ENCODE data around the gene KDM8. TPM values are rescaled to one million over a fixed set of nuclear protein-coding genes. Genes with fewer than 3 reads are reported as not detected.

The KDM8 gene
- total and polyA plus RNA-seq, 9 of the 15 experiments (the other 6 are each of a cell fraction or from before 2014, with no cell fraction given) = 0.61 to 9.1 (median 5.4) TPM

GRCh38 chr16:27234603-27235002, 31.3 kb downstream of the KDM8 start:
- no peak overlapping the region for H3K4me3 ChIP-seq
- no peak overlapping the region for H2AFZ ChIP-seq (ENCODE audit: low read depth, low read length)
- in situ Hi-C loops (cut with MboI) (loop anchor here (5.0 kb wide), 1 partner anchor 138 kb away; no protein-coding TSS in a partner anchor), intact Hi-C loops (cut with micrococcal nuclease) (loop anchor here (1.0 to 2.0 kb wide), 4 partner anchors 34 to 222 kb away; partner anchors contain the start of gene NSMCE1)
- BruUV-seq (replicated peaks) = no TSS peak
- no peaks in the 10 kb centered on the region for H3K79me2 ChIP-seq (ENCODE audit: control insufficient read depth, insufficient read depth, low read length)
- no peak overlapping the region for H3K4me2 ChIP-seq (ENCODE audit: insufficient read depth, low read length)
- no peak for ATAC-seq
- ChIA-PET POLR2A (interaction anchor here (0.6 to 2.3 kb wide), 9 partner anchors 9 to 121 kb away, joined by 3 to 6 read pairs (median 4); partner anchors contain the start of genes KDM8 and NSMCE1), CTCF (ENCODE audit: low intra/inter-chr PET ratio) (interaction anchor here (0.7 to 2.0 kb wide), 3 partner anchors 121 to 141 kb away, joined by 3 to 19 read pairs (median 3); no protein-coding TSS in a partner anchor)
- H3K4me1 ChIP-seq (replicated peaks in 1 of 2; ENCODE audit: control insufficient read depth in 2 of 2, insufficient read depth in 2 of 2, low read length in 2 of 2) = peaks cover 32 to 48% of the 10 kb centered on the region in 2 experiments
- DNase-seq (ENCODE audit: extremely low read depth in 1 of 4, low spot score in 3 of 4) = no peak
- no peak for FAIRE-seq
- no peak overlapping the region; the same call in 2 of the 3 replicates for H3K27ac ChIP-seq (ENCODE audit: extremely low read depth, low read depth, low read length)
- H3K36me3 ChIP-seq (ENCODE audit: control insufficient read depth, insufficient read depth, low read length) = peaks cover 29% of the 10 kb centered on the region; the same call in 2 of the 3 replicates
- 7% methylated on average over 4 of the region's 4 CpGs for WGBS (ENCODE audit: insufficient coverage, low coverage, missing lambda C conversion rate)
- no peaks in the 10 kb centered on the region for H3K9me3 ChIP-seq (replicated peaks; ENCODE audit: control insufficient read depth, insufficient read depth, low read depth, low read length)
- H4K20me1 ChIP-seq (replicated peaks; ENCODE audit: control insufficient read depth, insufficient read depth, low read length) = no peaks in the 10 kb centered on the region
- H3K27me3 ChIP-seq (ENCODE audit: control insufficient read depth in 2 of 2, insufficient read depth in 2 of 2, low read length in 2 of 2) = no peaks in the 10 kb centered on the region
- no peaks in the 10 kb centered on the region for H3K9me1 ChIP-seq (ENCODE audit: control insufficient read depth, insufficient read depth, low read length)
- H3K9ac ChIP-seq (ENCODE audit: insufficient read depth in 1 of 2, low read depth in 2 of 2, low read length in 2 of 2) = no peak overlapping the region
- TF ChIP-seq ARID3B (CRISPR knock-in tag; IDR thresholded peaks at IDR 0.05; ENCODE audit: borderline replicate concordance) (no peak), CBFA2T3 (IDR thresholded peaks at IDR 0.05) (no peak), ZNF512 (tag; IDR thresholded peaks at IDR 0.05) (no peak), PKNOX1 (IDR thresholded peaks at IDR 0.05) (no peak), ZBTB11 (CRISPR knock-in tag; IDR thresholded peaks at IDR 0.05) (no peak), RHOXF2B (CRISPR knock-in tag; conservative IDR thresholded peaks at IDR 0.05) (no peak), PCBP1 (IDR thresholded peaks at IDR 0.05; ENCODE audit: low read depth, low read length, poor library complexity, severe bottlenecking) (no peak), MLX (CRISPR knock-in tag; conservative IDR thresholded peaks at IDR 0.05) (no peak), GTF2B (IDR thresholded peaks at IDR 0.05; ENCODE audit: extremely low read depth, insufficient read length) (no peak)

Measured in K562 (cell line).